ENCODE results near the gene PPP2R2B. TPM values are rescaled to one million over a fixed set of nuclear protein-coding genes. Genes with fewer than 3 reads are reported as not detected.
A peak's percentile ranks its signal among the peaks of the same experiment; 100 is the strongest.

Gene PPP2R2B
- total and polyA plus RNA-seq, 2 donors (not counting 1 experiment from before 2014, with no cell fraction given) = 0.67 to 1.5 TPM

- TF ChIP-seq CTCF (conservative IDR thresholded peaks at IDR 0.05 in 1 of 2, IDR thresholded peaks at IDR 0.05 in 1 of 2; ENCODE audit: low read depth in 1 of 2, low read length in 2 of 2) = no peak
- Histone ChIP-seq H3K27ac (ENCODE audit: insufficient read depth, low read length) (no peak overlapping the region), H2AFZ (ENCODE audit: low read length) (no peak overlapping the region), H3K4me1 (ENCODE audit: control insufficient read depth, extremely low read depth, insufficient read depth, low read length) (no peaks in the 10 kb centered on the region), H4K20me1 (ENCODE audit: control insufficient read depth, extremely low read depth, insufficient read depth, low read length) (no peaks in the 10 kb centered on the region), H3K4me2 (ENCODE audit: extremely low read depth, insufficient read depth, low read length) (no peak overlapping the region), H3K79me2 (ENCODE audit: control insufficient read depth, insufficient read depth, low read length) (no peaks in the 10 kb centered on the region), H3K27me3 (ENCODE audit: control insufficient read depth, insufficient read depth, low read length) (no peaks in the 10 kb centered on the region), H3K36me3 (ENCODE audit: control insufficient read depth, insufficient read depth, low read length) (no peaks in the 10 kb centered on the region), H3K4me3 (replicated peaks in 1 of 4; ENCODE audit: control extremely low read depth in 1 of 4, insufficient read depth in 1 of 4, low read depth in 3 of 4, low read length in 4 of 4) (no peak overlapping the region), H3K9ac (ENCODE audit: insufficient read depth, low read length) (no peak overlapping the region), H3K9me3 (ENCODE audit: control insufficient read depth, insufficient read depth, low read depth, low read length) (no peaks in the 10 kb centered on the region)
- no peak for DNase-seq (ENCODE audit: low read depth in 2 of 2)
Observed at GRCh38 chr5:146623009-146623408, 255.5 kb downstream of the PPP2R2B start.

- TF ChIP-seq EZH2 (IDR thresholded peaks at IDR 0.05; ENCODE audit: low read length, missing control alignments) = no peak
- no peak for TF ChIP-seq CTCF (conservative IDR thresholded peaks at IDR 0.05 in 1 of 2, IDR thresholded peaks at IDR 0.05 in 1 of 2; ENCODE audit: low read depth in 1 of 2, low read length in 2 of 2)
- DNase-seq (ENCODE audit: low read depth in 2 of 2) = peak in 1 of 2 donors; percentile 21
- Histone ChIP-seq H3K4me3 (replicated peaks in 1 of 4; ENCODE audit: control extremely low read depth in 1 of 4, insufficient read depth in 1 of 4, low read depth in 3 of 4, low read length in 4 of 4) (no peak overlapping the region), H2AFZ (ENCODE audit: low read length) (no peak overlapping the region), H3K79me2 (ENCODE audit: control insufficient read depth, insufficient read depth, low read length) (no peaks in the 10 kb centered on the region), H3K36me3 (ENCODE audit: control insufficient read depth, insufficient read depth, low read length) (no peaks in the 10 kb centered on the region), H3K27ac (ENCODE audit: insufficient read depth, low read length) (no peak overlapping the region), H3K9me3 (ENCODE audit: control insufficient read depth, insufficient read depth, low read depth, low read length) (no peaks in the 10 kb centered on the region), H3K4me1 (ENCODE audit: control insufficient read depth, extremely low read depth, insufficient read depth, low read length) (no peaks in the 10 kb centered on the region), H3K4me2 (ENCODE audit: extremely low read depth, insufficient read depth, low read length) (no peak overlapping the region), H3K27me3 (ENCODE audit: control insufficient read depth, insufficient read depth, low read length) (no peaks in the 10 kb centered on the region), H3K9ac (ENCODE audit: insufficient read depth, low read length) (no peak overlapping the region), H4K20me1 (ENCODE audit: control insufficient read depth, extremely low read depth, insufficient read depth, low read length) (no peaks in the 10 kb centered on the region)
Observed at GRCh38 chr5:146622391-146622790, 256.2 kb downstream of the PPP2R2B start.

- H3K4me1 ChIP-seq (ENCODE audit: control insufficient read depth, extremely low read depth, insufficient read depth, low read length) = no peaks in the 10 kb centered on the region
- no peak overlapping the region for H3K4me3 ChIP-seq (replicated peaks in 1 of 4; ENCODE audit: control extremely low read depth in 1 of 4, insufficient read depth in 1 of 4, low read depth in 3 of 4, low read length in 4 of 4)
- no peaks in the 10 kb centered on the region for H3K27me3 ChIP-seq (ENCODE audit: control insufficient read depth, insufficient read depth, low read length)
- H4K20me1 ChIP-seq (ENCODE audit: control insufficient read depth, extremely low read depth, insufficient read depth, low read length) = no peaks in the 10 kb centered on the region
- TF ChIP-seq EZH2 (IDR thresholded peaks at IDR 0.05; ENCODE audit: low read length, missing control alignments) = no peak
- TF ChIP-seq CTCF (conservative IDR thresholded peaks at IDR 0.05 in 1 of 2, IDR thresholded peaks at IDR 0.05 in 1 of 2; ENCODE audit: low read depth in 1 of 2, low read length in 2 of 2) = no peak
- no peak overlapping the region for H3K9ac ChIP-seq (ENCODE audit: insufficient read depth, low read length)
- no peaks in the 10 kb centered on the region for H3K36me3 ChIP-seq (ENCODE audit: control insufficient read depth, insufficient read depth, low read length)
- H3K79me2 ChIP-seq (ENCODE audit: control insufficient read depth, insufficient read depth, low read length) = no peaks in the 10 kb centered on the region
- no peak overlapping the region for H2AFZ ChIP-seq (ENCODE audit: low read length)
- H3K4me2 ChIP-seq (ENCODE audit: extremely low read depth, insufficient read depth, low read length) = no peak overlapping the region
- no peaks in the 10 kb centered on the region for H3K9me3 ChIP-seq (ENCODE audit: control insufficient read depth, insufficient read depth, low read depth, low read length)
- H3K27ac ChIP-seq (ENCODE audit: insufficient read depth, low read length) = no peak overlapping the region
- DNase-seq (ENCODE audit: low read depth in 2 of 2) = no peak
Observed at GRCh38 chr5:146620669-146621051, 257.9 kb downstream of the PPP2R2B start.

Data from fibroblast of lung (primary cell).